Fibroblast of lung (primary cell): ENCODE results near the gene MSI2.

Experiments
- CTCF ChIP-seq, 2 donors: IDR thresholded peaks in 1 of 2; conservative IDR thresholded peaks in 1 of 2; 1 replicate in 1 of 2; 2 replicates in 1 of 2; pipeline ENCODE4 v1.5.1; 2011 to 2012; ENCODE audit warnings: low read length in 2 of 2, control low read depth in 1 of 2, inconsistent platforms in 1 of 2, low read depth in 1 of 2, mild to moderate bottlenecking in 1 of 2
- EZH2 ChIP-seq: IDR thresholded peaks from 2 replicates; pipeline ENCODE4 v1.5.1; 2012; ENCODE audit warnings: low read length, control low read depth, mild to moderate bottlenecking; ENCODE audit errors: missing control alignments

GRCh38 chr17:57578608-57579225 lies 322.4 kb downstream of the MSI2 start:
- TF ChIP-seq CTCF (conservative IDR thresholded peaks at IDR 0.05 in 1 of 2, IDR thresholded peaks at IDR 0.05 in 1 of 2; ENCODE audit: low read depth in 1 of 2, low read length in 2 of 2) (no peak), EZH2 (no peak)
